Kidney epithelial cell (primary cell): ENCODE data around the gene MACROD2. TPM values are rescaled to one million over a fixed set of nuclear protein-coding genes. Genes with fewer than 3 reads are reported as not detected.

Experiments used
- DNase-seq: peaks from one replicate; pipeline ENCODE4 v3.0.0-alpha.2; 2010; ENCODE audit warnings: low read depth
- H3K27me3 ChIP-seq: 2 replicates; pipeline ENCODE4 v1.6.0; 2011; ENCODE audit warnings: low read length; ENCODE audit not compliant: control insufficient read depth, insufficient read depth
- H3K36me3 ChIP-seq: 2 replicates; pipeline ENCODE4 v1.5.1; 2011; ENCODE audit warnings: low read length; ENCODE audit not compliant: control insufficient read depth, insufficient read depth
- H3K4me3 ChIP-seq: 2 replicates; pipeline ENCODE4 v1.5.1; 2011; ENCODE audit warnings: low read depth, mild to moderate bottlenecking, control low read depth, low read length
- total RNA-seq: library from RNA; depleted of rRNA; stranded (reverse); fragments of >200 nt; gene quantifications from 2 replicates; pipeline ENCODE4 v1.2.3, GENCODE V29; 2015
- TF ChIP-seq, protein P1 (sequence below): IDR thresholded peaks from 2 replicates; pipeline ENCODE4 v1.5.1; 2011; ENCODE audit warnings: mild to moderate bottlenecking, moderate library complexity, low read length, control low read depth, inconsistent platforms; ENCODE audit not compliant: insufficient read depth, poor library complexity, severe bottlenecking

The MACROD2 gene
- total RNA-seq, 1 donor from 2014 or later: 0.79 TPM

DNA sequence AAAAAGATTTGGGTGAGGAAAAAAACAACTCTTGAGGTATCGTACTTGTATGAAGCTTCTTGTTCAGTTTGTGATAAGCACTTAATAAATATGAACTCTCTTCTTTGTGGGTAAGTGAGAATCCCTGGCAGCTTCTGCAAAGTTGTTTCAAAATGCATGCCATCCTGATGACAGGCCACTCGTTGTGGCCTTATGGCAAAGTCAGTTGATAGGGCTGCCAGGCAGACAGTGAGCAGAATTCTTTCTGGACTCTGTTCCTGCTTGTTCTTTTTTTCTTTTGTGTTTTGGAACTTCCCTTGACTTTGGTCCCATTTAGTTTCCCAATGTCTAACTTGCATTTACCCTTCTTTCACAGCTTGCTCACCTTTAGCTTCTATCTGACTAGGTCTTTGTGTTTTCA is 1325.6 kb downstream of the MACROD2 start:
- Histone ChIP-seq H3K27me3 (no peaks in the 10 kb centered on the region), H3K36me3 (no peaks in the 10 kb centered on the region), H3K4me3 (no peak overlapping the region)
- no peak for DNase-seq
- TF ChIP-seq, protein P1, sequence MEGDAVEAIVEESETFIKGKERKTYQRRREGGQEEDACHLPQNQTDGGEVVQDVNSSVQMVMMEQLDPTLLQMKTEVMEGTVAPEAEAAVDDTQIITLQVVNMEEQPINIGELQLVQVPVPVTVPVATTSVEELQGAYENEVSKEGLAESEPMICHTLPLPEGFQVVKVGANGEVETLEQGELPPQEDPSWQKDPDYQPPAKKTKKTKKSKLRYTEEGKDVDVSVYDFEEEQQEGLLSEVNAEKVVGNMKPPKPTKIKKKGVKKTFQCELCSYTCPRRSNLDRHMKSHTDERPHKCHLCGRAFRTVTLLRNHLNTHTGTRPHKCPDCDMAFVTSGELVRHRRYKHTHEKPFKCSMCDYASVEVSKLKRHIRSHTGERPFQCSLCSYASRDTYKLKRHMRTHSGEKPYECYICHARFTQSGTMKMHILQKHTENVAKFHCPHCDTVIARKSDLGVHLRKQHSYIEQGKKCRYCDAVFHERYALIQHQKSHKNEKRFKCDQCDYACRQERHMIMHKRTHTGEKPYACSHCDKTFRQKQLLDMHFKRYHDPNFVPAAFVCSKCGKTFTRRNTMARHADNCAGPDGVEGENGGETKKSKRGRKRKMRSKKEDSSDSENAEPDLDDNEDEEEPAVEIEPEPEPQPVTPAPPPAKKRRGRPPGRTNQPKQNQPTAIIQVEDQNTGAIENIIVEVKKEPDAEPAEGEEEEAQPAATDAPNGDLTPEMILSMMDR: no peak

DNA sequence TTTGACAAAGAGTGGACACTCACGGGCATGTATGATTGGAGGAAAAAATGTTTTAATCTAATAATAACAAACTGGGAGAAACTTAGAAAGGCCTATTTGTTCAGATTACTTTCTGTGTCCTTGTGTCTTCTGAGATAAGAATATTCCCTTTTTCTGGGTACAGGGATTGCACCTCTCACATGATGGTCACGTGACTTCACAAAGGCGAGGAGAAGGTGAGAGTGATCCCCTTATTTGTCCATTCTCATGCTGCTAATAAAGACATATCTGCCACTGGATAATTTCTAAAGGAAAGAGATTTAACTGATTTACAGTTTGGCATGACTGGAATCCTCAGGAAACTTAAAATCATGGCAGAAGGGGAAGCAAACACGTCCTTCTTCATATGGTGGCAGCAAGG is 1331.8 kb downstream of the MACROD2 start:
- H3K27me3 ChIP-seq: no peaks in the 10 kb centered on the region
- no peak for DNase-seq
- no peak overlapping the region for H3K4me3 ChIP-seq
- TF ChIP-seq, protein P1: no peak
- no peaks in the 10 kb centered on the region for H3K36me3 ChIP-seq

DNA sequence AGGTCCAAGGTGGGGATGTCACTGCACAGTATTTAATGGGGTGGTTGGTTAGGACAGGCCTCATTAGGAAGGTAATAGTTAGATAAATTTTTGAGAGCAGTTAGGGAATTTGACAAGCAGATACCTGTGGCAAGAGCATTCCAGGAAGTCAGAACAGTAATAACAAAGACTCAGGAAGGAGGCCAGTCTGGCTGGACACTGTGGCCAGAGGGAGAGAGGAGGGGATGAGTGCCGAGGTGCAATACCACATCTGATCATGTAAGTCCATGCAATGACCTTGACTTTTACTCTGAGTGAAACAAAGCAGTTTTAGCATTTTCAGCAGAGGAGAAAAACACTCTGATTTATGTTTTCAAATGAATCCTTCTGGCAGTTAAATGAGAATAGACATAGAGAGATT is 1332.8 kb downstream of the MACROD2 start:
- no peaks in the 10 kb centered on the region for H3K36me3 ChIP-seq
- no peaks in the 10 kb centered on the region for H3K27me3 ChIP-seq
- no peak for DNase-seq
- H3K4me3 ChIP-seq: no peak overlapping the region
- TF ChIP-seq, protein P1: no peak

DNA sequence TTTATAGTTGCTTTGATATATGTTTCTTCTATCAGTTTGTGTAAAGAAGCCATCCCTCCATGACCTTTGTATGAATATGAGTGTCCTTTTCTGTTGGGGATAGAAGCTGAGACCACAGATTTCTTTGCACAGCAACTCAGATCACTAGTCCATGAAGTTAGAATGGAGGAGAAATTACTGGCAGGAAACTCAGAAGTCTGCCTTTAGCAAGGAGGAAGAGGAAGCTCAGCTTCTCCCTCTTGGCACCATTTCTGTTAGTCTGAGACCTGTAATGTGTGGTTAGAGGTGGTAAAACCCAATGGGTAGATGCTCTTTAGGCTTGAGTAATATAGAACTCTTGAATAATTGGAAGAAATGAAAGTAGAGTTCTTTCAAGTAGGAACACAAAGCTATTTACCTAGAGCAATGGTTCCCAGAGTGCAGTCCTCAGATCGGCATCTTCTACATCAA is 1337.4 kb downstream of the MACROD2 start:
- TF ChIP-seq, protein P1: no peak
- DNase-seq: no peak
- H3K27me3 ChIP-seq: no peaks in the 10 kb centered on the region
- H3K36me3 ChIP-seq: no peaks in the 10 kb centered on the region
- H3K4me3 ChIP-seq: no peak overlapping the region

DNA sequence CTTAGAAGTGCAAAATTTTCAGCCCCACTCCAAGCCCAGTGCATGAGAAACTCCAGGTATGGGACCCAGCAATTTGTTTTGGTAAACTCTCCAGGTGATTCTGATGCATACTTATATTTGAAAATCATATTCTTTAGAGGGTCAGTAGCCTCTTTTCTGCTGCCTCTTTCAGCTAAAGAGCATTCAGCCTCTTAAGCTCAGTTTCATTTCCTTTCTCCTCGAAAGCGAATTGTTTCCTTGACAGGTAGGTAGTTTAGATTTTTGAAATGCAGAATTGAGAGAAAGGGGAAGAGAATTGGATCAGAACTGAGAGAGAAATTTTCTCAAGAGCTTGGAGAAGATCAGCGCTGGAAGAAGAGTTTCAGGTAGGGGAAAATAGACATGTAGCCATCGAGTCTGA is 1337.9 kb downstream of the MACROD2 start:
- TF ChIP-seq, protein P1: no peak
- DNase-seq: no peak
- no peak overlapping the region for H3K4me3 ChIP-seq

GRCh38 chr20:15336011-15336410 is 1340.7 kb downstream of the MACROD2 start:
- no peak for DNase-seq
- H3K27me3 ChIP-seq: no peaks in the 10 kb centered on the region
- TF ChIP-seq, protein P1: no peak
- no peak overlapping the region for H3K4me3 ChIP-seq
- H3K36me3 ChIP-seq: no peaks in the 10 kb centered on the region

More for the DNA sequence above, 1337.9 kb downstream of the MACROD2 start:
- no peaks in the 10 kb centered on the region for H3K36me3 ChIP-seq
- H3K27me3 ChIP-seq: no peaks in the 10 kb centered on the region
